GM12878 (cell line): ENCODE measurements around the gene NECTIN1. TPM values are rescaled to one million over a fixed set of nuclear protein-coding genes. Genes with fewer than 3 reads are reported as not detected.

Source experiments
- ATAC-seq: fragments of 200-7000 bp; cut with Tn5 transposase; 3 replicates; pipeline ENCODE4 v1.9.1; 2020; ENCODE audit warnings: mild to moderate bottlenecking, moderate library complexity
- BruUV-seq: library from RNA; stranded (reverse); fragments of 400-500 nt; replicated peaks from 2 replicates; lab custom pipeline; 2021; lab: Mats Ljungman, UMichigan
- CTCF ChIA-PET: fragments of 300-600 bp; sonication (Branson Sonifier 250); formaldehyde crosslinking; extraction: SDS; loops from one replicate; lab custom pipeline; 2021; ENCODE audit warnings: inconsistent platforms; lab: Yijun Ruan, JAX
- POLR2A ChIA-PET: fragments of 350-600 bp; formaldehyde crosslinking; extraction: SDS; loops from one replicate; lab custom pipeline; 2021; ENCODE audit warnings: inconsistent platforms; lab: Charles Lee
- RAD21 ChIA-PET: fragments of 300-600 bp; sonication (Branson Sonifier 250); formaldehyde crosslinking; loops from one replicate; lab custom pipeline; 2023; ENCODE audit warnings: antibody characterized with exemption; ENCODE audit not compliant: unreplicated experiment; lab: Charles Lee
- SMC1A ChIA-PET: fragments of 300-600 bp; sonication (Branson Sonifier 250); formaldehyde crosslinking; loops from one replicate; lab custom pipeline; 2023; ENCODE audit not compliant: unreplicated experiment, uncharacterized antibody; lab: Charles Lee
- DNase-seq: peaks from one replicate; pipeline ENCODE4 v3.0.0-alpha.2; 2011; ENCODE audit warnings: low read depth, low spot score
- FAIRE-seq: peaks from 3 replicates; lab custom pipeline; 2011; peaks lifted over from hg19 to GRCh38; lab: Jason Lieb, UNC
- H2AFZ ChIP-seq: 2 replicates; pipeline ENCODE4 v1.6.0; 2011; ENCODE audit warnings: low read depth, low read length, control low read depth; ENCODE audit not compliant: control insufficient read depth
- H3K27ac ChIP-seq: 2 replicates; pipeline ENCODE4 v1.5.1; 2011; ENCODE audit warnings: control low read depth; ENCODE audit not compliant: control insufficient read depth, insufficient read depth
- H3K27me3 ChIP-seq, 2 experiments: replicated peaks in 1 of 2; 2 replicates each; pipeline versions ENCODE4 v1.6.0 to v1.6.1; 2011; ENCODE audit warnings: low read length in 1 of 2; ENCODE audit not compliant: control insufficient read depth in 2 of 2, insufficient read depth in 2 of 2
- H3K36me3 ChIP-seq, 2 experiments: 2 replicates each; pipeline ENCODE4 v1.5.1; 2011; ENCODE audit warnings: low read length in 1 of 2; ENCODE audit not compliant: control insufficient read depth in 2 of 2, insufficient read depth in 2 of 2
- H3K4me1 ChIP-seq: 2 replicates; pipeline ENCODE4 v1.6.1; 2011; ENCODE audit warnings: mild to moderate bottlenecking, low read length, moderate library complexity, mixed read lengths; ENCODE audit not compliant: control insufficient read depth, insufficient read depth
- H3K4me2 ChIP-seq: 2 replicates; pipeline ENCODE4 v1.6.0; 2011; ENCODE audit warnings: control low read depth; ENCODE audit not compliant: control insufficient read depth, insufficient read depth
- H3K4me3 ChIP-seq: fragments of 200-600 bp; sonication (generic); 2 replicates; pipeline ENCODE4 v1.5.1; 2016
- H3K79me2 ChIP-seq: 2 replicates; pipeline ENCODE4 v1.6.0; 2011; ENCODE audit warnings: low read length; ENCODE audit not compliant: control insufficient read depth, insufficient read depth
- H3K9ac ChIP-seq: 2 replicates; pipeline ENCODE4 v1.8.0; 2011; ENCODE audit warnings: low read length, control low read depth, mixed read lengths; ENCODE audit not compliant: control insufficient read depth, insufficient read depth
- H3K9me3 ChIP-seq: replicated peaks from 3 replicates; pipeline ENCODE4 v1.5.1; 2011; ENCODE audit warnings: mild to moderate bottlenecking, low read length; ENCODE audit not compliant: control insufficient read depth, insufficient read depth
- H4K20me1 ChIP-seq: 2 replicates; pipeline ENCODE4 v1.6.0; 2011; ENCODE audit not compliant: control insufficient read depth, insufficient read depth
- CBX5 ChIP-seq: sonication (generic); IDR thresholded peaks from 2 replicates; pipeline ENCODE4 v1.6.1; 2016; ENCODE audit warnings: low read depth, moderate library complexity, mild to moderate bottlenecking, inconsistent platforms
- HDAC2 ChIP-seq: fragments of 200-600 bp; sonication (generic); IDR thresholded peaks from 2 replicates; pipeline ENCODE4 v1.6.1; 2017
- NBN ChIP-seq: fragments of 450-650 bp; IDR thresholded peaks from 2 replicates; pipeline ENCODE4 v1.6.1; 2016
- NFYB ChIP-seq: IDR thresholded peaks from 2 replicates; pipeline ENCODE4 v1.6.1; 2011; ENCODE audit warnings: low read depth, mild to moderate bottlenecking, low read length, improper control_type of control experiment, moderate library complexity; ENCODE audit not compliant: insufficient read depth
- POU2F2 ChIP-seq: IDR thresholded peaks from 3 replicates; pipeline ENCODE4 v1.6.1; 2011; ENCODE audit warnings: low read depth, mild to moderate bottlenecking, low read length, borderline replicate concordance
- REST ChIP-seq: IDR thresholded peaks from 2 replicates; pipeline ENCODE4 v1.6.1; 2012; ENCODE audit warnings: mild to moderate bottlenecking, low read depth, low read length
- SRF ChIP-seq, 2 experiments: IDR thresholded peaks; 2 replicates each; pipeline ENCODE4 v1.6.1; 2011; ENCODE audit warnings: low read depth in 2 of 2, low read length in 2 of 2, mild to moderate bottlenecking in 1 of 2, moderate library complexity in 1 of 2
- TARDBP ChIP-seq: IDR thresholded peaks from 2 replicates; pipeline ENCODE4 v1.6.1; 2016; ENCODE audit warnings: borderline replicate concordance
- WGBS: methylation state at CpG from one replicate; pipeline ENCODE4 v1.1.6; 2016; ENCODE audit warnings: low lambda C conversion rate; ENCODE audit not compliant: insufficient replicate concordance, insufficient coverage; ENCODE audit errors: missing lambda C conversion rate; 5-methylcytosine and 5-hydroxymethylcytosine counted together
- in situ Hi-C: fragments of 300-500 bp; cut with MboI; formaldehyde crosslinking; loops from 9 replicates; pipeline ENCODE4 v1.14.3; 2018; ENCODE audit warnings: mixed read lengths
- intact Hi-C: fragments of 100-400 bp; cut with micrococcal nuclease; formaldehyde crosslinking; loops from one replicate; pipeline ENCODE4 v1.14.2; 2022; ENCODE audit not compliant: unreplicated experiment
- polyA plus RNA-seq, 11 experiments: library from polyadenylated mRNA; depleted of rRNA in 4 of 11; unstranded in 6 of 11; stranded (reverse) in 5 of 11; fragments of >200 nt; fragmentation: Nextera tagmentation in 4 of 11; fragmentation: Illumina TruSeq in 1 of 11; extraction: Ambion mirVana in 4 of 11; extraction: Trizol in 1 of 11; gene quantifications; 1 replicate in 1 of 11; 2 replicates in 10 of 11; pipeline versions ENCODE4 v1.2.1 to v1.2.3, GENCODE V29; 2011 to 2016; ENCODE audit warnings: inconsistent platforms in 2 of 11, missing spikeins in 2 of 11, low read depth in 1 of 11
- total RNA-seq, 4 experiments: library from RNA; depleted of rRNA in 3 of 4; stranded (reverse); fragments of >200 nt in 3 of 4; fragmentation: Illumina TruSeq in 1 of 4; extraction: Trizol in 1 of 4; gene quantifications; 2 replicates each; pipeline versions ENCODE4 v1.2.1 to v1.2.3, GENCODE V29; 2013 to 2021

Gene NECTIN1
- total and polyA plus RNA-seq, 10 of the 15 experiments (the other 5 are each of a cell fraction or from before 2014, with no cell fraction given): 0.97 to 9.2 (median 2.3) TPM

- peaks cover 32% of the 10 kb centered on the region for H3K79me2 ChIP-seq
- H4K20me1 ChIP-seq: no peaks in the 10 kb centered on the region
- intact Hi-C loops: no loop called here
- no TSS peak for BruUV-seq
- peak overlapping the region; percentile 34; the same call in 1 of the 2 replicates for H3K4me2 ChIP-seq
- no peaks in the 10 kb centered on the region for H3K36me3 ChIP-seq
- 77% methylated on average over 9 of the region's 9 CpGs for WGBS
- ChIA-PET CTCF (interaction anchor here (0.5 to 6.4 kb wide), 7 partner anchors 12 to 1948 kb away, joined by 3 to 58 read pairs (median 4); partner anchors contain the start of gene NECTIN1), RAD21 (interaction anchor here (1.0 to 1.9 kb wide), 2 partner anchors 26 to 82 kb away, joined by 3 to 8 read pairs; partner anchors contain the start of gene NECTIN1), POLR2A (interaction anchor here (0.8 kb wide), 1 partner anchor 82 kb away, joined by 3 read pairs; no protein-coding TSS in a partner anchor), SMC1A (interaction anchor here (1.2 to 1.6 kb wide), 2 partner anchors 26 to 571 kb away, joined by 3 to 4 read pairs; partner anchors contain the start of gene NECTIN1)
- in situ Hi-C loops: no loop called here
- ATAC-seq (no peak), DNase-seq (no peak), FAIRE-seq (no peak)
- H3K27me3 ChIP-seq: no peaks in the 10 kb centered on the region
- no peak overlapping the region for H3K9ac ChIP-seq
- peaks cover 27% of the 10 kb centered on the region for H3K4me1 ChIP-seq
- H3K4me3 ChIP-seq: peak overlapping the region; percentile 26; the same call in 1 of the 2 replicates
- H3K27ac ChIP-seq: no peak overlapping the region
- TF ChIP-seq SRF (IDR thresholded peaks at IDR 0.05; ENCODE audit: low read depth in 2 of 2, low read length in 2 of 2): no peak
- TF ChIP-seq NFYB: 0 out of 2 replicates have a peak, but pooled peaks have one; percentile 17
- no peak for TF ChIP-seq POU2F2
- no peak for TF ChIP-seq TARDBP
- TF ChIP-seq REST: no peak
- TF ChIP-seq HDAC2: no peak
- no peak for TF ChIP-seq CBX5
- no peak for TF ChIP-seq NBN
- H2AFZ ChIP-seq: no peak overlapping the region
- H3K9me3 ChIP-seq: no peaks in the 10 kb centered on the region
Measured at GRCh38 chr11:119755356-119756071, 26.5 kb upstream of the NECTIN1 start.
